GM19099 (cell line): ENCODE results near the gene HCN2.

Experiments
- POLR2A ChIP-seq: IDR thresholded peaks from 3 replicates; pipeline ENCODE4 v1.6.1; 2011; ENCODE audit warnings: low read depth; ENCODE audit not compliant: insufficient read length; ENCODE audit errors: extremely low read depth

The HCN2 gene

GRCh38 chr19:658059-658839 lies 68.6 kb downstream of the HCN2 start:
- TF ChIP-seq POLR2A: no peak

GRCh38 chr19:658916-659839 lies 69.5 kb downstream of the HCN2 start:
- no peak for TF ChIP-seq POLR2A

GRCh38 chr19:660793-661426 lies 71.2 kb downstream of the HCN2 start:
- no peak for TF ChIP-seq POLR2A

- TF ChIP-seq POLR2A: no peak
Measured at GRCh38 chr19:661427-662196, 71.9 kb downstream of the HCN2 start.

GRCh38 chr19:662207-662961 lies 72.7 kb downstream of the HCN2 start:
- TF ChIP-seq POLR2A: no peak

- peak; percentile 78 for TF ChIP-seq POLR2A
Measured at GRCh38 chr19:662962-663681, 73.4 kb downstream of the HCN2 start, which contains the start of gene RNF126. Gene RNF126 (minus strand): TSS chr19:663214. CDS start chr19:663121, 93 bp downstream.

- TF ChIP-seq POLR2A: no peak
Measured at GRCh38 chr19:663682-664117, 74.0 kb downstream of the HCN2 start.

GRCh38 chr19:664913-665443 lies 75.3 kb downstream of the HCN2 start:
- no peak for TF ChIP-seq POLR2A
